Esophagus muscularis mucosa (tissue), 3 donors: ENCODE results near the gene WDR37.

ENCODE experiments used
- EP300 ChIP-seq: sonication (generic); formaldehyde crosslinking; IDR thresholded peaks from one replicate; pipeline ENCODE4 v1.6.1; 2017; ENCODE audit warnings: antibody characterized with exemption
- TF ChIP-seq, protein P1 (sequence below), 3 experiments: fragments of 200-600 bp in 2 of 3; fragments of 450-650 bp in 1 of 3; sonication (generic) in 2 of 3; IDR thresholded peaks; one replicate each; pipeline ENCODE4 v1.5.1; 2017 to 2019; ENCODE audit warnings: antibody characterized with exemption in 3 of 3, mild to moderate bottlenecking in 2 of 3, moderate library complexity in 1 of 3

DNA sequence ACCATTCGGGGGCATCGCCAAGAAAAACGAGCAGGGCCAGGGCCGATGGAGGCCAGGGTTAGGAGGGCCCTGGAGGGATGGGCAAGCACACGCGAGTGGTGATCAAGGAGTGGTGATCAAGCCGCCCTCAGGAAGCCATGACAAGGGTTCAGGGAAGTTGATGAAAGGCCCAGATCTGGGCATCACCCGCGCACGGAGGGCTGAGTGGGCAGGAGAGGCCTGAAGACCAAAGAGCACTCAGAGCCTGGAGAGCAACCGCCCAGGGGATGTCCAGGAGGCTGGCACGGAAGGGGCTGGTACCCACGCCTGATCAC is 114.6 kb downstream of the WDR37 start:
- TF ChIP-seq, protein P1, sequence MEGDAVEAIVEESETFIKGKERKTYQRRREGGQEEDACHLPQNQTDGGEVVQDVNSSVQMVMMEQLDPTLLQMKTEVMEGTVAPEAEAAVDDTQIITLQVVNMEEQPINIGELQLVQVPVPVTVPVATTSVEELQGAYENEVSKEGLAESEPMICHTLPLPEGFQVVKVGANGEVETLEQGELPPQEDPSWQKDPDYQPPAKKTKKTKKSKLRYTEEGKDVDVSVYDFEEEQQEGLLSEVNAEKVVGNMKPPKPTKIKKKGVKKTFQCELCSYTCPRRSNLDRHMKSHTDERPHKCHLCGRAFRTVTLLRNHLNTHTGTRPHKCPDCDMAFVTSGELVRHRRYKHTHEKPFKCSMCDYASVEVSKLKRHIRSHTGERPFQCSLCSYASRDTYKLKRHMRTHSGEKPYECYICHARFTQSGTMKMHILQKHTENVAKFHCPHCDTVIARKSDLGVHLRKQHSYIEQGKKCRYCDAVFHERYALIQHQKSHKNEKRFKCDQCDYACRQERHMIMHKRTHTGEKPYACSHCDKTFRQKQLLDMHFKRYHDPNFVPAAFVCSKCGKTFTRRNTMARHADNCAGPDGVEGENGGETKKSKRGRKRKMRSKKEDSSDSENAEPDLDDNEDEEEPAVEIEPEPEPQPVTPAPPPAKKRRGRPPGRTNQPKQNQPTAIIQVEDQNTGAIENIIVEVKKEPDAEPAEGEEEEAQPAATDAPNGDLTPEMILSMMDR (IDR thresholded peaks at IDR 0.05), result no peak
- TF ChIP-seq EP300, result no peak
